Fibroblast of lung (primary cell): ENCODE results near the gene OCLN.

Experiments used
- EZH2 ChIP-seq: IDR thresholded peaks from 2 replicates; pipeline ENCODE4 v1.5.1; 2012; ENCODE audit warnings: low read length, control low read depth, mild to moderate bottlenecking; ENCODE audit errors: missing control alignments
- TF ChIP-seq, protein P1 (sequence below), 2 donors: IDR thresholded peaks in 1 of 2; conservative IDR thresholded peaks in 1 of 2; 1 replicate in 1 of 2; 2 replicates in 1 of 2; pipeline ENCODE4 v1.5.1; 2011 to 2012; ENCODE audit warnings: low read length in 2 of 2, control low read depth in 1 of 2, inconsistent platforms in 1 of 2, low read depth in 1 of 2, mild to moderate bottlenecking in 1 of 2

- TF ChIP-seq, protein P1, sequence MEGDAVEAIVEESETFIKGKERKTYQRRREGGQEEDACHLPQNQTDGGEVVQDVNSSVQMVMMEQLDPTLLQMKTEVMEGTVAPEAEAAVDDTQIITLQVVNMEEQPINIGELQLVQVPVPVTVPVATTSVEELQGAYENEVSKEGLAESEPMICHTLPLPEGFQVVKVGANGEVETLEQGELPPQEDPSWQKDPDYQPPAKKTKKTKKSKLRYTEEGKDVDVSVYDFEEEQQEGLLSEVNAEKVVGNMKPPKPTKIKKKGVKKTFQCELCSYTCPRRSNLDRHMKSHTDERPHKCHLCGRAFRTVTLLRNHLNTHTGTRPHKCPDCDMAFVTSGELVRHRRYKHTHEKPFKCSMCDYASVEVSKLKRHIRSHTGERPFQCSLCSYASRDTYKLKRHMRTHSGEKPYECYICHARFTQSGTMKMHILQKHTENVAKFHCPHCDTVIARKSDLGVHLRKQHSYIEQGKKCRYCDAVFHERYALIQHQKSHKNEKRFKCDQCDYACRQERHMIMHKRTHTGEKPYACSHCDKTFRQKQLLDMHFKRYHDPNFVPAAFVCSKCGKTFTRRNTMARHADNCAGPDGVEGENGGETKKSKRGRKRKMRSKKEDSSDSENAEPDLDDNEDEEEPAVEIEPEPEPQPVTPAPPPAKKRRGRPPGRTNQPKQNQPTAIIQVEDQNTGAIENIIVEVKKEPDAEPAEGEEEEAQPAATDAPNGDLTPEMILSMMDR (conservative IDR thresholded peaks at IDR 0.05 in 1 of 2, IDR thresholded peaks at IDR 0.05 in 1 of 2; ENCODE audit: low read depth in 1 of 2, low read length in 2 of 2) = no peak
- TF ChIP-seq EZH2 = no peak
Measured at GRCh38 chr5:69444127-69444754, 48.3 kb upstream of the OCLN start.
